GM19023 (cell line): ENCODE measurements around the gene DUSP2.

Experiments
- ATAC-seq: cut with Tn5 transposase; IDR thresholded peaks from one replicate; pipeline ENCODE4 v1.9.1; 2021; ENCODE audit warnings: mild to moderate bottlenecking, moderate library complexity; ENCODE audit not compliant: unreplicated experiment

Gene DUSP2

GRCh38 chr2:96135171-96135570 is 10.1 kb downstream of the DUSP2 start:
- ATAC-seq = no peak

- no peak for ATAC-seq
Measured at GRCh38 chr2:96134421-96134820, 10.8 kb downstream of the DUSP2 start.

- ATAC-seq = no peak
Measured at GRCh38 chr2:96131813-96132745, 13.2 kb downstream of the DUSP2 start.

GRCh38 chr2:96131152-96131812 is 14.0 kb downstream of the DUSP2 start:
- ATAC-seq = no peak

- no peak for ATAC-seq
Measured at GRCh38 chr2:96130483-96130882, 14.8 kb downstream of the DUSP2 start.

GRCh38 chr2:96129528-96130120 is 15.6 kb downstream of the DUSP2 start:
- no peak for ATAC-seq

GRCh38 chr2:96128456-96128855 is 16.8 kb downstream of the DUSP2 start:
- no peak for ATAC-seq

- no peak for ATAC-seq
Measured at GRCh38 chr2:96124406-96125265, 20.6 kb downstream of the DUSP2 start.

- ATAC-seq = no peak
Measured at GRCh38 chr2:96123936-96124335, 21.3 kb downstream of the DUSP2 start.

GRCh38 chr2:96123290-96123689 is 21.9 kb downstream of the DUSP2 start:
- no peak for ATAC-seq

GRCh38 chr2:96122391-96122790 is 22.8 kb downstream of the DUSP2 start:
- no peak for ATAC-seq

GRCh38 chr2:96121414-96121813 is 23.8 kb downstream of the DUSP2 start:
- ATAC-seq = no peak

- no peak for ATAC-seq
Measured at GRCh38 chr2:96120991-96121390, 24.2 kb downstream of the DUSP2 start.

GRCh38 chr2:96120091-96120720 is 25.0 kb downstream of the DUSP2 start:
- ATAC-seq = no peak

- no peak for ATAC-seq
Measured at GRCh38 chr2:96119389-96119751, 25.9 kb downstream of the DUSP2 start.

- no peak for ATAC-seq
Measured at GRCh38 chr2:96118698-96119388, 26.4 kb downstream of the DUSP2 start.

- no peak for ATAC-seq
Measured at GRCh38 chr2:96117701-96118588, 27.3 kb downstream of the DUSP2 start.

GRCh38 chr2:96116879-96117533 is 28.2 kb downstream of the DUSP2 start:
- peak; percentile 69 for ATAC-seq
